HK-2 (cell line): ENCODE data around the gene CDK5RAP2.
"Not testable (repeated sequence)": the region's sequence is repeated elsewhere in the genome, so short reads cannot be mapped to it uniquely, and the experiment has no call there.

Experiments
- DNase-seq: peaks from one replicate; pipeline ENCODE4 v3.0.0-alpha.2; 2018; ENCODE audit not compliant: unreplicated experiment

The CDK5RAP2 gene

DNA sequence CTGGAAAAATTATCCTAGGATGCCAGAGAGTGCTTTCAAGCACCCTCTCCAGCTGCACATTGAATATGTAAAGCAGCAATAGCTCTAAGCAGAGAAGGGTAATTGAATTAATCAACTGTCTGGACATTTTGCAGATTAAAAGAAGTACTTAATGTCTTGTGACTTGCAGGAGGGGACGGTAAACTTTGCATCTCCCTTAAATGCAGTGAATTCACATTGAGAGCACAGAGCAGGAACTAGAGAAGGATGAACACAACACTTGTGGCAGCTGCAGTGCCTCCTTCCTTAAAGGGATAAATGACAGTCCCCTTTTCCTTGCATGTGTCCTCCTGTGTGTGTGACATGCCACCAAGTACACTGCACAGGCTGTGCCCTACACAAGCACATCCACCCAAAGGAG, 7.4 kb upstream of the CDK5RAP2 start:
- no peak for DNase-seq

DNA sequence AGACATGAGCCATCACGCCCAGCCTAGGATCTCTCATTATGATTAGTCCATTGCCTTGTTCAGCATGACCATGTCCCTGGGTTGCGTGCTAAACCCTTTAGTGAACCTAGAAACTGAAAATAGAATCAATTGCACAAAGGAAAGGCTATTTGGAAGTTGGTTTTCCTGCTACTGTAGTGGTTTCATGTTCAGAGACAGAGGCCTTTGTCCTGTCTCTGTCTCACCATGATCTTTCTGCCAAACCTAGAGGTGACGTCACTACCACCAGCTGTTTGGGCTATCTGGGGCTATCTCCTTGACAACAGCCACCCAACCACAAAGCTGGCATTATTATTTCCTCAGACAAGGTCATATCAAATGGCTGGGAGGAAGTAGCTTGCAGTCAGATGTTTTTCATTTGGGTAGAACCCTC, 4.0 kb upstream of the CDK5RAP2 start:
- DNase-seq = peak; percentile 14

DNA sequence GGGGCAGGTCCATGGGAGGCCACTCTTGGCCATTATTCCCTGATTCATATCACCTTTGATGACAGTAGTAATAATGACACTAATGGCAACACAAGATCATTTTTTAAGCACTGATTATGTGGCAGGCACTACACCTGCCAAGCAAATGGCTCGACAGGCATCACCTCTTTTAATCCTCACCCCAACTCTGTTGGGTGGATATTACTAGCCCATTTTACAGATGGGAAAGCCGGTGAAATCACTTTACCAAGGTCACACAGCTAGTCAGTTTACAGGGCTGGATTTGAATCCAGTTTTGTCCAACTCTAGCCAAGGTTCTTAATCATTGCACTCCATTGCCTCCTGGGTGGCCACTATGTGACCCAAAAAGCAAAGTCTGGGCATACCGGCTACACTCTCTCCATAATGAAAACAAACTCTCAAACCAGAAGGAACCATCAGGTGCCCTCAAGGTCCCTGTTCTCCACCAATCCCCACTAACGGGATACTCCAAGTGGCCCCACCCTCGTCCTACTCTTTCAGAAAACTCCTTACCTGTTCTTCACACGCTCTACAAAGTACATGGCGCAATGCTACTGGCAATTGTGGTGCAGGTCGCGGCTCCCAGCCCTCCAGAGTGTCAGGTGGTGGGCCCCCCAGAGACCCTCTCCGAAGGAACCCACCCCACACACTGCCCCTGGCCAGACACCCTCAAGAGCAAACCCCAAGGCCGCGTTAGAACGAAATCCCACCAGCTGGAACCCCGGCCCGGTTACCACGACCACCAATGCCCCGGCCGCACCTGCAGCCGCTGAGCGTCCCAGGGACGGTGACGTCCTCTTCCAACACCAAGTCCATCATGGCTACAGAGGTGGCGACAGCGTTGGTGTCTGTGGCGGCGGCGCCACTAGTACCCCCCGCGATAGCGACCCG, 572 bp downstream of the CDK5RAP2 start:
- DNase-seq = no peak

DNA sequence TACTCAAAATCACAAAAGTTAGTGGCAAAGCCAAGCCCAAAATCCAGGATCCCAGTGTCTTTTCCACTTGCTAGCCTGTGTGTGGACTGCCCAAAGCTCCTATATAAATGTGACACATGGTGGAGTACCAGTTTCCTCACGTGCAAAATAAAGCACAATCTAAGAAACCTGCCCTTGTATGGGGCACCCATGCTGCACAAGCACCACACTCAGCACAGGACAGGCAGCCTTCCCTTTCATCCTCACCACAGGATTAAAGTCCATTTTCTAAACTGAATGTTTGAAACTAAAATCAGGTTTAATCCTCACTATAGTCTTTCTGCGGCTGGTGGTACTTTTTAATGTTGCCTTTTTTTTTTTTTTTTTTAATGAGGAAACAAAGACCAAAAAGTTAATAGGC, 5.5 kb downstream of the CDK5RAP2 start:
- DNase-seq = no peak

DNA sequence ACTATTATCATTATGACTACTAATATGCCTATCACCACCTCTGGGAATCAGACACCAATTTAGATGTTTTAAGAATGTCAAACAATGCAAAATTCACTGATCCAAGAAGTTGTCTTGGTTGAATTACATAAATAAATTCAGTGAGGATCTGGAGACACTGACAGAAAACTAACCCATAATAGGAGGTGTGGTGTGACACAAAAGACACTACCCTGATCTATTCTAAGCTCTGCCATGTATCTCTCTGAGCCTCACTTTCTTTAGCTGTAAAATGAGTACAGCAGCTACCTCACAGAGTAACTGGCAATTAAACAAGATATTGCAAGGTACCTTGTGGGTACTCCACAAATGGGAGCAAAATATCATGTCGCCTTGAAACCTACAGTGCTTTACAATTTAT, 7.5 kb downstream of the CDK5RAP2 start:
- no peak for DNase-seq

- no peak for DNase-seq
Measured at GRCh38 chr9:120571443-120572257, 8.3 kb downstream of the CDK5RAP2 start.

DNA sequence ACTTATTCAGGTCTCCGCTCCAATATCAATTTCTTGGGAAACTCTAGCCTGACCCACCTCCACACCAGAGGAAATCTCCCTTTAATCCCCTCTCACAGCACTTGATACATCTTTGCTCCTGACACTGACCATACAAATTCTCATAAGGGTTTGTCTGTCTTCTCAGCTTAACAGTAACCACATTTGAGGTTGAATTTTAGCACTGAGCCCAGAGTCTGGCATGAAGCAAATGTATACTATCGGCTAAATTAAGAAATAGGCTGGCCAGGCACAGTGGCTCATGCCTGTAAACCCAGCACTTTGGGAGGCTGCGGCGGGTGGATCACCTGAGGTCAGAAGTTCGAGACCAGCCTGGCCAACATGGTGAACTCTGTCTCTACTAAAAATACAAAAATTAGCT, 9.7 kb downstream of the CDK5RAP2 start:
- no peak for DNase-seq

GRCh38 chr9:120569556-120569955, 10.4 kb downstream of the CDK5RAP2 start:
- DNase-seq = no peak

DNA sequence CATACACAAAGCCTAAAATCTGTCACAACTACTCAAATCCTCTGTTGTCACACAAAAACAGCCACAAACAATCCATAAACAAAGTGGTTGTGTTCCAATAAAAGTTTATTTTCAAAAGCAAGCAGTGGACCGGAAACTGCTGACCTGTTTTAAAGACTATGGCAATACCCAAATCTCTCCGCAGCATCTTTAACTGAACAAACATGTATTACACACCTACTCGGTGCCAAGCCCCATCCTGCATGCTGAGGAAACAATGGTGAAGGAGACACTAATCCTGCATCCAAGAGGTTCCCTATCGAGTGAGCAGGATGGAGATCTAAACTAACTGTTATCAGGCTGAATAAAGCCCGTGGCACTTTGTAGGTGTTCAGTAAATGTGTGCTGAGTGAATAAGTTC, 11.2 kb downstream of the CDK5RAP2 start:
- no peak for DNase-seq

DNA sequence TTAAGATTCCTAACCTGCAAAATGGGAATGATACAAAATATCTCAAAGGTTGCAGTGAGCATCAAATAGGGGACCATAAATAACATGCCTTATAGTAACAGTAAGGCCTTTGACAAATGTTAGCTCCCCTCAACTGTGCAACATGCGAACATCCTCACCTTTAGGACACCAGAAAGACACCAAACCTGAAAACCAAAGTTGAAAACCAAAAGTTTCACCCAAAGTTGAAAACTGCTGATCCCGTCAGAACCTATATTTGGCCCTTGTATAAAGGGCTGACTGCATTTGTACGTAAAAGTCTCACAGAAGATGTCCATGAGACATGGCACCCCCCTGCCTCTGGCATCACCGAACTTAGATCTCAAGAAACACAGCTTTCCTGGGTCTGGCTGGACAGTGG, 12.1 kb downstream of the CDK5RAP2 start:
- no peak for DNase-seq

- DNase-seq = no peak
Measured at GRCh38 chr9:120567081-120567480, 12.9 kb downstream of the CDK5RAP2 start.

- no peak for DNase-seq
Measured at GRCh38 chr9:120564589-120564988, 15.4 kb downstream of the CDK5RAP2 start.

GRCh38 chr9:120562861-120563443, 17.0 kb downstream of the CDK5RAP2 start:
- no peak for DNase-seq

GRCh38 chr9:120561709-120562108, 18.3 kb downstream of the CDK5RAP2 start:
- DNase-seq = no peak

GRCh38 chr9:120559546-120559945, 20.4 kb downstream of the CDK5RAP2 start:
- DNase-seq = no peak

DNA sequence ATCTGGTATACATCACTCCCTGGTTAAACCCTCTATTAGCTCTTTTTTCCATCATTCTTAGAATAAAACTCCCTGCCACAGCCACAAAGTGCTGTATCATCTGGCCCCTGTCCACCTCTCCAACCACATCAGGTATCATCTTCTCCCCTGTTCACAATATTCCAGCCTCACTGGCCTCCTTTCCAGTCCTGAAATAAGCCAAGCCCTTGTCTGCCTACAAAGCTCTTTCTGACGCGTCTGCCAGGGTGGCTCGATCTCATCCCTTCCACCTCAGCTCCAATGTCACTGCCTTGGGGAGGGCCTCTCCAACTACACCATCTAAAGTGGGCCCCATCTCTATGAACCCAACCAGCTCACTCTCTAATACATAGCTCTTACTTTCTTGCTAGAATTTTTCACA, 21.5 kb downstream of the CDK5RAP2 start:
- no peak for DNase-seq

GRCh38 chr9:120557205-120557604, 22.8 kb downstream of the CDK5RAP2 start:
- DNase-seq = no peak

DNA sequence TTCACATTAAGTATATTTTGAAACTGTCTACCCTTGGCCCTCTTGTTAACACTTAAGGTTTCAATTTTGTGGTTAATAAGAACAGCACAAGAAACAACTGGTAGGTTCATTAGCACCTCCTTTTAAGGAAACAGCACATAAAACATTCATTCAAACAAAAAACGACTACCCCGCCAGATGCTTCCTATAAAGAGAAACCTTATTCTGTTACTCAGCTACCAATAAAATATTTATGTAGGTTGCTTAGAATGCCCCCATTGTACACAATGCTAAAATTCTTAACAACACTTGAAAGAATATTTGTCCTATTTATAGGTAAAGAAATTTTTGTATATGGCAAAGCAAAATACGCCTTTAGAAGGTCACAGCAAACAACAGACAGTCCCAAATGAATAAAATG, 23.2 kb downstream of the CDK5RAP2 start:
- DNase-seq = no peak

DNA sequence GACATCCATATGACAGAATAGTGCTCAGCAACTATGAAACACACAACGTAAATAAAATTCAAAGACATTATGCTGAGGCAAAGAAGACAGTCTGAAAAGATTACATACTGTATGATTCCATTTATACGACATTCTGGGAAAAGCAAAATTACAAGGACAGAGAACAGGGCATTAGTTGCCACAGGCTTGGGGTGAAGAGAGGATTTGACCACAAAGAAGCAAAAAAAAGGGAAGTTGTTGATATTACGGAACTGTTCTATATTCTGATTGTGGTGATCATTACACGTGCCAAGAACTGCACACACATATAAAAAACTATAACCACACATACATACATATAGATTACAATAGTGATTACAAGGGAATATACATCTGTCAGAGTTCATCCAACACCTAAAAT, 24.1 kb downstream of the CDK5RAP2 start:
- no peak for DNase-seq

- DNase-seq = not testable (repeated sequence)
Measured at GRCh38 chr9:120552210-120552704, 27.7 kb downstream of the CDK5RAP2 start.

GRCh38 chr9:120545701-120546550, 34.0 kb downstream of the CDK5RAP2 start:
- DNase-seq = no peak
